Stimulated activated CD8-positive, alpha-beta memory T cell treated with anti-CD3 and anti-CD28 coated beads, Interleukin-4, amount 100 ng/mL, for 1 hour (primary cell): Measurements from ENCODE around the gene ZNF410.
"Not testable (repeated sequence)": the region's sequence is repeated elsewhere in the genome, so short reads cannot be mapped to it uniquely, and the experiment has no call there.

Experiments
- DNase-seq, 2 donors: peaks; one replicate each; pipeline ENCODE4 v3.0.0-alpha.2; 2020; ENCODE audit warnings: low read depth in 2 of 2, low spot score in 1 of 2

The ZNF410 gene

DNA sequence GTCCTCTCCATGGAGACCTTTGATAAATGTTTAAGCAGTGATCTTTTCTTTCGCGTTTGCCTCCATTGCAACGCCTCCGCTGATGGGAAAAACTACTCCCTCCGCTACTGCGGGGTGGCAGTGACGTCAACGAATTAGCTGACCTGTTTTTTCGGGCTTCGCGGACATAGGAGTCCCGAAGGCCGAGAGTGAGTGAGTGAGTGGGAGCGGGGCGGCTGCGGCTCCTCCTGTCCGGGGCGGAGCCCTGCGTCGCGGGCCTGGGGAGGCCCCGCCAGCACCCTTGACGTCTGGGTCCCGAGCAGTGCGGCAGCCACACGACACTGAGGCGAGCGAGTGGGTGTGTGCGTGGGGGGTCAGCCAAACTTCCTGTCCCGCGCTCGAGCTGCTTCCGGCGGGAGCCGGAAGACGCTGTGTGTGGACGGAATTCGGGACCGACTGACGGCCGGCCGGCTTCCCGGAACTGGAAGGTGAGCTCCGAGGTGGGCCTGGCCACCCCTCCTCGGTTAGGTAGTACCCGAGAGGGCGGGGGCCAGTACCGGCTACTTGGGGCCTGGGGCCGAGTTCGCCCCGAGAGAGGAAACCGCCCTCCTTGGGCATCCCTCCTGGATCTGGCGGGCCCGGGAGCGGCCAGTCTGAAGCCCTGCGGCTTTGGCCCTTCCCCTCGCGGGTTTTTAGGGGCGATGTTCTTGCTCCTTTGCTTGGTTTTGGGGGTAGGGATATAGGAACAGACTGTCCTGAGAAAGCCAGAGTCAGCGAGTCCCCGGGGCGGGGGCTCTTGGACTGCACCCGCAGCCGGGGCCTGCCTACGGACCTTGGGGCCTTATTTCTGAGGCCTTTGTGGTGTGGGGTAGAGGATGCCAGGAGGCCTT is at the start of gene ZNF410:
TSS of gene ZNF410 (plus strand) at position 411 of the 869 bp plus-strand sequence. CDS start 5,317 bp downstream, outside the sequence.
- DNase-seq: peak; percentile 66 to 67

GRCh38 chr14:73838293-73839034 is 48.2 kb upstream of the ZNF410 start:
- not testable (repeated sequence) for DNase-seq

DNA sequence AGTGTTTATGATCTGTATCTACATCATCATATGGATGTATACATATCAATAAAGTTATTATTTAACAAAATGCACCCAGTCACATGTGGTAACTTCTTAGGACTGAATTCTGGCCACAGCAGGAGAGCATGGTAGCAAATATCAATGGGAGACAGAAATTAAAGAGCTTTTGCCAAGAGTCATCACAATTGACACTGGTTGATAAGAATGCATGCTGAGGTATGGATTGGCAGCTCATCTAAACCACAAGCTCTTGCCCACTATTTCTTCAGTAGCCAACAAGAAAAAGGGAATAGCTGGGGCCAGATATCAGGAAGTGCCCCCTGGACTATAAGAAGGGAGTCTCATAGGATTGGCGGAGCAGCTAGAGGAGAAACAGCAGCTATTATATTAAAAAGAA is 44.5 kb upstream of the ZNF410 start:
- DNase-seq: no peak

DNA sequence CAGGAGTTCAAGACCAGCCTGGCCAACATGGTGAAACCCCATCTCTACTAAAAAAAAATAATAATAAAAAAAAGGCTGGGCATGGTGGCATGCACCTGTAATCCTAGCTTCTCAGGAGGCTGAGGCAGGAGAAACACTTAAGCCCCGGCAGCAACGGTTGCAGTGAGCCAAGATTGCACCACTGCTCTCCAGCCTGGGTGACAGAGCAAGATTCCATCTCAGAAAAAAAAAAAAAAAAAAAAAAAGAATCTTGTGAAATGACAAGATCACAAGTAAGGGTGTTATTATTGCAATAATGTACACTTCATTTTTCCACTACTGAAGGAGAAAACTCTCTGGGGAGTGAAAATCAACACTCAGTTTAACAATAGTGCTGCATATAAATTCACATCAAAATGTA is 43.8 kb upstream of the ZNF410 start:
- no peak for DNase-seq

DNA sequence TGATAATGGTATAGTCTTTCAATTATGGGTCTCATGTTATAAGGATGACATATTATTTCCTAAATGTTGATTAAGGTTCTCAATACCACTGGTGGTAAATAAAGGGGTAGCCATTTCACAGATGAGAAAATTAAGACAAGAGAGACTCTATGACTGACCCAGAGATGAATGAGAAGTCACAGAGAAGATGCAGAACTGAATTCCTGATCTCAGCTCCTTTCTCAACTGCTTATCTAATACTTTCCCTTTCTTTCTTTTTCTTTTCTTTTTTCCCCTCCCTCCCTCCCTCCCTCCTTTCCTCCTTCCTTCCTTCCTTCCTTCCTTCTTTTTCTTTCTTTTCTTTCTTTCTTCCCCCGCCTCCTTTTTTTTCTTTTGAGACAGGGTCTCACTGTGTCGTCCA is 43.4 kb upstream of the ZNF410 start:
- DNase-seq: no peak

DNA sequence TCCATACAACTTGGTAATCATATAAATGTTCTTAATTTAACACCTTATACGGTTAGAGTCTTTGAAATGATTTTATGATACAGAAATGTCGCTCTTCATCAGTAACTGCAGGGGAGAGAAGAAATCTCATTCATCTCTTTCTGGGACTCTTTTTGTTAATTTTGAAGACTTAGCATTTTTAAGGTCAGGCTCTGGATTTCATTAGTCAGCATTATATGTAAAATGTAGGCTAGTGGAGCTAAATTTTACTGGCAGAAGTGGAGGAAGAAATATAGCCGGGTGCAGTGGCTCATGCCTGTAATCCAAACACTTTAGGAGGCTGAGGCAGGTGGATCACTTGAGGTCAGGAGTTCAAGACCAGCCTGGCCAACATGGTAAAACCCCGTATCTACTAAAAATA is 39.7 kb upstream of the ZNF410 start:
- DNase-seq: no peak

DNA sequence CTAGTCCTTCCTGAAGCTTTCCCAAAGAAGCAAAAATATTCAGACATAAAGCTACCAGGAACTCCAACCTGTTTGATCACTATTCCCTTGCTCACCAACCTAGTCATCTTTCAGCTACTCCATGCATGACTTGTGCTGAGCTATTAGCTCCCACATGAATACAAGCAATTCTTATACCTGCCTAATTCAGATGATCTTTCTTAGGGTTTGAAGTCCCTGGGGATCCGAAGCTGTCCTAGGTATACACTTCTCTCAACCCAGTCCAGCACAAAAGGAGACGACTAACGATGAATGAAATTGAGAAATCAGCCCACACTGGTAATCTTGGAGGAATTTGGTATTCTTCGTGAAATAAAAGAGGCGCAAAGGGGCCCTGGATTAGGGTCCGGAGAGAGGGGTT is 35.7 kb upstream of the ZNF410 start:
- no peak for DNase-seq

DNA sequence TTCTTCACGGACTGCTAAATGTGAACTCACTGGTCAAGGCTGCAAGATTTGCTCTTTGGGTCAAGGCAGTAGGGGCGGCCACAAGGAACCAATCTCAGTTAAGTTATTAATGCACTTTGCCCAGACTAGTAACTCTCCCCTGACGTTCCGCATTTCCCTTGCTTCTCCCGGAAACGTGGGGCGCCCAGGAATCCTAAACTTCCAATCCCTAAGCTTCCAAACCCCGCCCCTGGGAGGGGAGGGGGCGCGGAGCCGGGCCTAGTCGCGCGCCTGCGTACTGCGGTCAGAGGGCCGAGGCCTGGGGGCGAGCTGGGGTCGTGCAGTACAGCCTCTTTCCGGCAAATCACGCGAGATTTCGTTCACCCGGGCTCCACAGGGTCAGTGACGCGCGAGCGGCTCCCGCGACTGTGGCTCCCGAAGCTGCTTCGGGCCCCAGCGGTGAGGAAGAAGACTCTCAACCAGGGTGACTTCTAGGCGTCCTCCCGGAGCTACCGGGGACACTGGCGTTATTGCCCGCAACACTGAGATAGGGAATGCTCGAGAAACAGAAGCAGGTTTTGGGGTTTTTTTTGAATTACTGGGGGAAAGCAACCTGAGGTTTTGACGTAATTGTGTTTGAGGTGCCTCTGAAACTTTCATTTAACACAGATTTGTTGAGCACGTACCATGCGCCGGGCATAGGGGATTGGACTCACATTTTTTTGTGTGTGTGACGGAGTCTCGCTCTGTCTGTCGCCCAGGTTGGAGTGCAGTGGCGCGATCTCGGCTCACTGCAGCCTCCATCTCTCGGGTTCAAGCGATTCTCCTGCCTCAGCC is 34.9 kb upstream of the ZNF410 start, which contains the start of gene PTGR2:
TSS of gene PTGR2 (plus strand) at position 265 of the 816 bp plus-strand sequence. CDS start 7,032 bp downstream, outside the sequence.
- peak; percentile 54 to 79 for DNase-seq

DNA sequence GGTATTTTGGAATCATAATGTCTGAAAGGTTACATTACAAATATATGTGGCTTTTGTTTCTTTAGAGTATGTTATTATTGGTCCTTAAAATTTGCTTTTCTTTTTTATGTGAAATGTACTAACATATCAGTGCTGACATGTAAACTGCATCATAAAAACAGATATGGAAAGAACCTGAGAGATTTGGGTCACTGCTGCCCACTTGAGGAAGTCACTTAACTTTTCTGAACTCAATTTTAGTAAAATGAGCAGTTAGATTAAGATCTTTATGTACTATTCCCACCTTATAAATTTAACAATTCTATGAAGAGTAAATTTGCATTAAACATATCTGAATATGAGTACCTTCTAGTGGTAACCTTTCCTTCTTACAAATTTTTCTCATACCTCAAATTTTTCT is 27.5 kb upstream of the ZNF410 start:
- no peak for DNase-seq

DNA sequence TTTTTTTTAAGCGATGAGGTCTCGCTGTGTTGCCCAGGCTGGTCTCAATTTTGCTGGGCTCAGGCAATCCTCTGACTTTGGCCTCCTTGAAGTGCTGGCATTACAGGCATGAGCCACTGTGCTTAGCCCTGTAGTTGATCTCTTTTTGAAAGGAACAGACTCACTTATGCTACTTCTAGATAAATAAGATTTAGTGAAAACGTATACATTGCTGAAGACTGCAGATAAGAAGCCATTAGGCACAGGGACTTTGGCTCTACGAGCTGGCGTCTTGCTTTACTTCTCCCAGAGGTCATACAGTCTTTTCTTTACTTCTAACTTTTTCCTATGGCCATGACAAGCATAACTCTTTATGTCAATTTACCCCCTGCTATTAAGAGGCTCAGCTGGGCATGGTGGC is 25.6 kb upstream of the ZNF410 start:
- no peak for DNase-seq

DNA sequence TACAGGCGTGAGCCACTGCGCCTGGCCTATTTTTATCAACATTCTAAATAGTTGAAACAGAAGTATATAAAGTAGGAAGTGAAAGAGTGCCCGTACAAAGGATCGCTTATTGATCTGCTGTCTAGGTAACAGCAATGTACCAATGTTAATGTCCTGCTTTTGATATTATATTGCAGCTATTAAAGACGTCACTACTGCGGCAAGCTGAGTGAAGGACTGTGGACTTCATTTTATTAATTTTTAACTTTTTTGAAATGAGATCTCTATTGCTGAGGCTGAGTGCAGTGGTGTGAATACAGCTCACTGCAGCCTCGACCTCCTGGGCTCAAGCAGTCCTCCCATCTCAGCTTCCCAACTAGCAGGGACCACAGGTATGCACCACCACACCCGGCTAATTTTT is 24.2 kb upstream of the ZNF410 start:
- no peak for DNase-seq

GRCh38 chr14:73863209-73863608 is 23.4 kb upstream of the ZNF410 start:
- no peak for DNase-seq

- no peak for DNase-seq
Measured at GRCh38 chr14:73865534-73866113, 21.0 kb upstream of the ZNF410 start.

DNA sequence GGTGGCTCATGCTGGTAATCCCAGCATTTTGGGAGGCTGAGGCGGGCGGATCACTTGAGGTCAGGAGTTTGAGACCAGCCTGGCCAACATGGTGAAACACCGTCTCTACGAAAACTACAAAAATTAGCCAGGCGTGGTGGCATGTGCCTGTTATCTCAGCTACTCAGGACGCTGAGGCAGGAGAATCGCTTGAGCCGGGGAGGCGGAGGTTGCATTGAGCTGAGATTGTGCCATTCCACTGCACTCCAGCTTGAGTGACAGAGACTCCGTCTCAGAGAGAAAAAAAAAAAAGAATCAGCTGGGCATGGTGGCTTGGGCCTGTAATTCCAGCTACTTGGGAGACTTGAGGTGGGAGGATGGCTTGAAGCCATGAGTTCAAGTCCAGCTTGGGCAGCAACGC is 16.9 kb upstream of the ZNF410 start:
- DNase-seq: not testable (repeated sequence)

DNA sequence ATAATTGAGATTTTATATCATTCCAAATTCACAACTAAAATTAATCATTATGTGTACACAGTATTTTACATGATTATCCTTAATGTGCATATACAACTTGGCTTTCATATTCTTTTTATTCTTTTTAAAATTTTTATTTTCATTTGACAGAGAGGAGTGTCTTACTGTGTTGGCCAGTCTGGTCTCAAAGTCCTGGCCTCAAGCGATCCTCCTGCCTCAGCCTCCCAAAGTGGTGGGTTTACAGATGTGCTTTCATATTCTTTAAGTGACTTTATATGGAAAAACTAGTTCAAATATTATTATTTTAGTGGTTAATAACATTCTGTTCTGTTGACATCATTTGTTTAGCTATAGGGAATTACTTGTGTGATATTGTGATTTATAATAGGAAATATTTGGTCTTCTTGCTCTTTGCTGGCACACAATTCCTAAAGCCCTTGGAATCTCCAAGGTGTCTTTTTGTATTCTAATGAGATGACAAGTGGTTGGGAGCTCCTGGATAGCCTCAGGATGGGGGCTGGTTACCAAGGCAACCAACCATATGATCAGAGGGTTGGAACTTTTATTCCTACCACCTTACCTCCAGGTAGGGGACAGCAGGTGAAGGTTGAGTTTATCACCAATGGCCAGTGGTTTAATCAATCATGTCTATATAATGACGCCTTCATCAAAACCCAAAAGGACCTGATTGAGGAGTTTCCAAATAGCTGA is 16.0 kb upstream of the ZNF410 start:
- DNase-seq: no peak

DNA sequence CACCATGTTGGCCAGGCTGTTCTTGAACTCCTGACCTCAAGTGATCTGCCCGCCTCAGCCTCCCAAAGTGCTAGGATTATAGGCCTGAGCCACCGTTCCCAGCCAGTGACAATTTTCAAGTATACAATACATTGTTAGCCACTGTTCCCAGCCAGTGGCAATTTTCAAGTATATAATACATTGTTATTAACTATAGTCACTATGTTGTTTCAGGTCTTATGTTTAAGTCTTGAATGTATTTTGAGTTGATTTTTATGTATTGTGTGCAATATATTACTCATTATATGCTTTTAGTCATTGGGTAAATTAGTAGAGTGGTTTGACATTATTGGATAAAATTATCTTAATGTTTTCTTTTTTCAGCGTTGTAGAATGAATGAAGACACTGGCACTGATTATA is 13.0 kb upstream of the ZNF410 start:
- DNase-seq: no peak

- DNase-seq: no peak
Measured at GRCh38 chr14:73877790-73878189, 8.9 kb upstream of the ZNF410 start.

DNA sequence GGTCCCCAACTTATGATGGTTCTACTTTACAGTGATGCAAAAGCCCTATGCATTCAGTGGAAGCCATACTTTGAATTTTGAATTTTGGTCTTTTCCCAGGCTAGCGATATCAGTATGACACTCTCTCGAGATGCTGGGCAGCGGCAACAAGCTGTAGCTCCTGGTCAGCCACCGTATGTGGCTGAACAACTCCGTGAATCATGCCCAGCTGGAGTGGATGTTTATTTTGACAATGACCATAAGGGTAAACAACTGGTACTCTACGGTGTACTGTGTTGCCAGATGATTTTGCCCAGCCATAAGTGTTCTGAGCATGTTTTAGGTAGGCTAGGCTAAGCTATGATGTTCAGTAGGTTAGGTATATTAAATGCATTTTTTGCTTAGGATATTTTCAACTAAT is 8.2 kb upstream of the ZNF410 start:
- DNase-seq: no peak

- no peak for DNase-seq
Measured at GRCh38 chr14:73879027-73879426, 7.6 kb upstream of the ZNF410 start.

GRCh38 chr14:73884438-73885190 is 2.0 kb upstream of the ZNF410 start:
- DNase-seq: no peak
